Osteoblast (primary cell): ENCODE results near the gene NUDT8. TPM values are rescaled to one million over a fixed set of nuclear protein-coding genes. Genes with fewer than 3 reads are reported as not detected.

ENCODE experiments used
- DNase-seq: peaks from one replicate; pipeline ENCODE4 v3.0.0; 2011; ENCODE audit warnings: low spot score, mixed read lengths; ENCODE audit not compliant: insufficient read length; ENCODE audit errors: missing footprints
- H2AFZ ChIP-seq: 2 replicates; pipeline ENCODE4 v1.6.0; 2011; ENCODE audit warnings: mild to moderate bottlenecking, low read length
- H3K27ac ChIP-seq: 2 replicates; pipeline ENCODE4 v1.5.1; 2011; ENCODE audit warnings: mild to moderate bottlenecking, low read depth, low read length, moderate library complexity
- H3K27me3 ChIP-seq: 2 replicates; pipeline ENCODE4 v1.6.0; 2012; ENCODE audit warnings: mild to moderate bottlenecking, control low read depth, inconsistent platforms, low read length, moderate library complexity; ENCODE audit not compliant: insufficient read depth
- H3K36me3 ChIP-seq: 2 replicates; pipeline ENCODE4 v1.5.1; 2011; ENCODE audit warnings: mild to moderate bottlenecking, low read length, control low read depth, moderate library complexity; ENCODE audit not compliant: insufficient read depth
- H3K4me1 ChIP-seq: 2 replicates; pipeline ENCODE4 v1.5.1; 2011; ENCODE audit warnings: mild to moderate bottlenecking, low read length, control low read depth, moderate library complexity; ENCODE audit not compliant: insufficient read depth
- H3K4me2 ChIP-seq: 2 replicates; pipeline ENCODE4 v1.6.0; 2011; ENCODE audit warnings: mild to moderate bottlenecking, low read length; ENCODE audit not compliant: insufficient read depth
- H3K4me3 ChIP-seq: fragments of 200-600 bp; sonication (generic); 3 replicates; pipeline ENCODE4 v1.5.1; 2012; ENCODE audit warnings: mild to moderate bottlenecking, low read length, inconsistent platforms; ENCODE audit not compliant: insufficient read depth
- H3K79me2 ChIP-seq: 2 replicates; pipeline ENCODE4 v1.6.0; 2012; ENCODE audit warnings: mild to moderate bottlenecking, low read length, control low read depth, inconsistent platforms; ENCODE audit not compliant: insufficient read depth
- H3K9me3 ChIP-seq: 2 replicates; pipeline ENCODE4 v1.5.1; 2011; ENCODE audit warnings: low read depth, low read length, control low read depth
- H4K20me1 ChIP-seq: 2 replicates; pipeline ENCODE4 v1.6.0; 2012; ENCODE audit warnings: mild to moderate bottlenecking, low read length, control low read depth; ENCODE audit not compliant: insufficient read depth
- CTCF ChIP-seq: IDR thresholded peaks from 2 replicates; pipeline ENCODE4 v1.5.1; 2011; ENCODE audit warnings: mild to moderate bottlenecking, low read depth, low read length, moderate library complexity; ENCODE audit errors: extremely low read depth
- total RNA-seq: library from RNA; depleted of rRNA; stranded (reverse); fragments of >200 nt; gene quantifications from 2 replicates; pipeline ENCODE4 v1.2.3, GENCODE V29; 2012

Gene NUDT8
- total RNA-seq, 1 donor = 4.7 TPM

- Histone ChIP-seq H3K79me2 (peaks cover 18% of the 10 kb centered on the region), H2AFZ (no peak overlapping the region), H3K4me2 (no peak overlapping the region), H3K27me3 (no peaks in the 10 kb centered on the region), H4K20me1 (peaks cover 13% of the 10 kb centered on the region), H3K4me3 (no peak overlapping the region), H3K36me3 (peaks cover 22% of the 10 kb centered on the region), H3K4me1 (peaks cover 8% of the 10 kb centered on the region), H3K9me3 (no peaks in the 10 kb centered on the region), H3K27ac (no peak overlapping the region)
- no peak for TF ChIP-seq CTCF
- DNase-seq = no peak
These were observed 41.6 kb downstream of the NUDT8 start for GRCh38 chr11:67588136-67588503.

GRCh38 chr11:67586568-67587250 lies 43.0 kb downstream of the NUDT8 start:
- Histone ChIP-seq H3K9me3 (no peaks in the 10 kb centered on the region), H3K79me2 (peaks cover 22% of the 10 kb centered on the region), H3K4me1 (peaks cover 8% of the 10 kb centered on the region), H3K36me3 (peaks cover 22% of the 10 kb centered on the region), H3K27ac (no peak overlapping the region), H3K27me3 (peaks cover 6% of the 10 kb centered on the region), H3K4me3 (no peak overlapping the region), H4K20me1 (peaks cover 13% of the 10 kb centered on the region), H3K4me2 (no peak overlapping the region), H2AFZ (no peak overlapping the region)
- DNase-seq = no peak
- TF ChIP-seq CTCF = no peak

- Histone ChIP-seq H3K9me3 (no peaks in the 10 kb centered on the region), H3K79me2 (peaks cover 22% of the 10 kb centered on the region), H3K4me1 (peaks cover 8% of the 10 kb centered on the region), H4K20me1 (peaks cover 13% of the 10 kb centered on the region), H3K4me2 (no peak overlapping the region), H2AFZ (no peak overlapping the region), H3K27ac (no peak overlapping the region), H3K27me3 (peaks cover 12% of the 10 kb centered on the region), H3K36me3 (peaks cover 22% of the 10 kb centered on the region), H3K4me3 (no peak overlapping the region)
- no peak for TF ChIP-seq CTCF
- DNase-seq = no peak
These were observed 43.8 kb downstream of the NUDT8 start for GRCh38 chr11:67585911-67586310.

- peak overlapping the region; percentile 72 for H3K27ac ChIP-seq
- DNase-seq = no peak
- H3K36me3 ChIP-seq = peaks cover 22% of the 10 kb centered on the region
These were observed 44.6 kb downstream of the NUDT8 start for GRCh38 chr11:67584881-67585873.

More at GRCh38 chr11:67584881-67585873, 44.6 kb downstream of the NUDT8 start:
- Histone ChIP-seq H2AFZ (no peak overlapping the region), H3K4me1 (peaks cover 8% of the 10 kb centered on the region), H3K4me2 (peak overlapping the region; percentile 89), H3K27me3 (peaks cover 16% of the 10 kb centered on the region), H3K4me3 (peak overlapping the region; percentile 88), H3K79me2 (peaks cover 22% of the 10 kb centered on the region), H4K20me1 (peaks cover 13% of the 10 kb centered on the region), H3K9me3 (no peaks in the 10 kb centered on the region)
- TF ChIP-seq CTCF = no peak
